Kidney epithelial cell (primary cell): Measurements from ENCODE around the gene DPH2. TPM values are rescaled to one million over a fixed set of nuclear protein-coding genes. Genes with fewer than 3 reads are reported as not detected.

Experiments
- DNase-seq: peaks from one replicate; pipeline ENCODE4 v3.0.0-alpha.2; 2010; ENCODE audit warnings: low read depth
- H3K27me3 ChIP-seq: 2 replicates; pipeline ENCODE4 v1.6.0; 2011; ENCODE audit warnings: low read length; ENCODE audit not compliant: control insufficient read depth, insufficient read depth
- H3K36me3 ChIP-seq: 2 replicates; pipeline ENCODE4 v1.5.1; 2011; ENCODE audit warnings: low read length; ENCODE audit not compliant: control insufficient read depth, insufficient read depth
- H3K4me3 ChIP-seq: 2 replicates; pipeline ENCODE4 v1.5.1; 2011; ENCODE audit warnings: low read depth, mild to moderate bottlenecking, control low read depth, low read length
- total RNA-seq: library from RNA; depleted of rRNA; stranded (reverse); fragments of >200 nt; gene quantifications from 2 replicates; pipeline ENCODE4 v1.2.3, GENCODE V29; 2015
- TF ChIP-seq, protein P1 (sequence below): IDR thresholded peaks from 2 replicates; pipeline ENCODE4 v1.5.1; 2011; ENCODE audit warnings: mild to moderate bottlenecking, moderate library complexity, low read length, control low read depth, inconsistent platforms; ENCODE audit not compliant: insufficient read depth, poor library complexity, severe bottlenecking

The DPH2 gene
- total RNA-seq, 1 donor from 2014 or later = 45.8 TPM

DNA sequence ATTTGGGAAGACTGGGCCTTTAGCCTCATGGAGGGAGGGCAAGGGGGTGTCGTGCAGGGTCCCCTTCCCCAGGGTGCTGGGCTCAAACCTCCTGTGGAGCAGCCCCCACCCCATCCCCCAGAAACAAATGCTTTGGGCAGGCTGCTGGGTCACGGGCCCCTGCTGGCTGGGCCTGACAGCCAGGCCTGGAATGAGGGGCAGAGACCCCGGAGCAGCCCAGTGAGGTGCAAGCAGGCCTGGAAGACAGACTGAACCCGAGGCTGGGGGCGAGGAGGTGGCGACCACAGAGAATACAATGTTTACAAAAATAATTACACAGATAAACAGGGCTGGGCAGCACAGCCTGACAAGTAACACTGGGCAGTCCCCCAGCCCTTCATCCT lies 26.9 kb downstream of the DPH2 start:
- H3K36me3 ChIP-seq = no peaks in the 10 kb centered on the region

DNA sequence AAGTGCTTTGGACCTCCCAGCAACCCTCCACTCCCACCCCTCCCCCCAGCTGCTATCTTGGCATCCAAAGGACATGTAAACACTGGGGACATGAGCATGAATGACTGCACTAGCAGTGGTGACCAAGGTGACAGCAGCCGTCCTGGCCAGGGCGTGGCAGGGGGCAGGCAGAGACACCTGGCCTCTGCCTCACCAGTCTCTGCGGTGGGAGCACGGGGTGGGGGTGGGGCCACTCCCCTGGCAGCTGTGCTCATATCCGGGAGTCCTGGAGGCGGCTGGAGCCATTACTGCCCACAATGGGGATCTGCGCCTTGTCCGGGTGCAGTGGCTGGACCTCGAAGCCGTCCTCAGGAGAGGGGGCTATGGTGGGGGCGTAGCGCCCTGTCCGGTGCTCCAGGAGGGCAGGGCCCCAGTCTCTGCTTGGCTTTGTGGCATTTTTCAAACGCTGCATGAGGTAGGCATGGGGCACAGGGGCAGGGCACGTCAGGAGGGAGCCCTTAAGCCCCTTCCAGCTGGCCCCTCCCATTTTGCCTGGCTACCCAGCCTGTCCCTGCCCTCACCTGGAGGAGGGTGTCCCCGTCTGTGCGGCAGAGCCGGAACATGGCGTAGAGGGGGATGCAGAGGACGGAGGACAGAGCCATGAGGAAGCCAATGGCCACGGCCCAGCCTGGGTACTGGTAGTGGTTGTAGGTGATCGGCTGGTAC lies 27.6 kb downstream of the DPH2 start:
- Histone ChIP-seq H3K27me3 (no peaks in the 10 kb centered on the region), H3K36me3 (no peaks in the 10 kb centered on the region), H3K4me3 (no peak overlapping the region)
- TF ChIP-seq, protein P1, sequence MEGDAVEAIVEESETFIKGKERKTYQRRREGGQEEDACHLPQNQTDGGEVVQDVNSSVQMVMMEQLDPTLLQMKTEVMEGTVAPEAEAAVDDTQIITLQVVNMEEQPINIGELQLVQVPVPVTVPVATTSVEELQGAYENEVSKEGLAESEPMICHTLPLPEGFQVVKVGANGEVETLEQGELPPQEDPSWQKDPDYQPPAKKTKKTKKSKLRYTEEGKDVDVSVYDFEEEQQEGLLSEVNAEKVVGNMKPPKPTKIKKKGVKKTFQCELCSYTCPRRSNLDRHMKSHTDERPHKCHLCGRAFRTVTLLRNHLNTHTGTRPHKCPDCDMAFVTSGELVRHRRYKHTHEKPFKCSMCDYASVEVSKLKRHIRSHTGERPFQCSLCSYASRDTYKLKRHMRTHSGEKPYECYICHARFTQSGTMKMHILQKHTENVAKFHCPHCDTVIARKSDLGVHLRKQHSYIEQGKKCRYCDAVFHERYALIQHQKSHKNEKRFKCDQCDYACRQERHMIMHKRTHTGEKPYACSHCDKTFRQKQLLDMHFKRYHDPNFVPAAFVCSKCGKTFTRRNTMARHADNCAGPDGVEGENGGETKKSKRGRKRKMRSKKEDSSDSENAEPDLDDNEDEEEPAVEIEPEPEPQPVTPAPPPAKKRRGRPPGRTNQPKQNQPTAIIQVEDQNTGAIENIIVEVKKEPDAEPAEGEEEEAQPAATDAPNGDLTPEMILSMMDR = no peak
- DNase-seq = no peak

More for the DNA sequence above, 26.9 kb downstream of the DPH2 start:
- DNase-seq = no peak
- TF ChIP-seq, protein P1 = no peak
- no peak overlapping the region for H3K4me3 ChIP-seq
- H3K27me3 ChIP-seq = no peaks in the 10 kb centered on the region

DNA sequence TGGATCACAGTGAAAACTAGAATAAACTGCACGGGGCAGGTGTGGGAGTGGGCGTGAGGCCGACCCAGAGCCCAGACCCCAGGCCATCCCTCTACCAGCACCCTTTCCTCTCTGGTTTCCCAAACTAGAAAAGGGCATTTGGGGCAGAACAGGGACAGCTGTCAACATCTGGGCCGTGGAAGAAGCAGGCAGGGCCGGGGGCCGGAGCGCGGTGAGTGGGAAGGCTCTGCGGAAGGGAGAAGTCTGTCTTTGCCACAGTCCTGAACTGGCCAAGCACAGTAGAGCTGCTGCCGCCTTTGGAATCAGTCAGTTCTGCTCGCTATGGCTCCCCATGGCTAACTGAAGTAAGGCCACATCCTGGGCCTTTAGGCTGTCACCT lies 28.2 kb downstream of the DPH2 start:
- no peaks in the 10 kb centered on the region for H3K36me3 ChIP-seq
- TF ChIP-seq, protein P1 = no peak
- H3K4me3 ChIP-seq = no peak overlapping the region
- DNase-seq = no peak
- no peaks in the 10 kb centered on the region for H3K27me3 ChIP-seq

DNA sequence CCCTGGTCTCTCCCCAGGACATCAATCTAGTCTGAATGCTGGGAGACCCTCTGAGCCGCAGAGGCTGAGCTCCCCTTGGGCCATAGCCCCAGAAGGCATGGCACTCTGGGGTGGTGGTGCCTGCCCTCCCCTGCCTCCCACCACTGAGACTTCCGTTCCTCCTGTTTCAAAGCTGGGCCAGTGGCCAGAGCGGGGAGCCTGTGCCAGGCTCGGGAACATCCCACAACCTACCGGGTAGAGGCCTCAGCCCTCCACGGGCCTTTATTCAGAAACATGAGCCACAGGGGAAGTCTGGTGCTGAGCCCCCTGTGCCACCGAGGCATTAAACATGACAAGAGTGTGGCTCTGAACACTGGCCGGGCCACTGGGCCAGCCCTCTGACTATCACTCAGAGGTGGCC lies 29.6 kb downstream of the DPH2 start:
- Histone ChIP-seq H3K27me3 (no peaks in the 10 kb centered on the region), H3K36me3 (no peaks in the 10 kb centered on the region), H3K4me3 (no peak overlapping the region)
- TF ChIP-seq, protein P1 = no peak
- no peak for DNase-seq

DNA sequence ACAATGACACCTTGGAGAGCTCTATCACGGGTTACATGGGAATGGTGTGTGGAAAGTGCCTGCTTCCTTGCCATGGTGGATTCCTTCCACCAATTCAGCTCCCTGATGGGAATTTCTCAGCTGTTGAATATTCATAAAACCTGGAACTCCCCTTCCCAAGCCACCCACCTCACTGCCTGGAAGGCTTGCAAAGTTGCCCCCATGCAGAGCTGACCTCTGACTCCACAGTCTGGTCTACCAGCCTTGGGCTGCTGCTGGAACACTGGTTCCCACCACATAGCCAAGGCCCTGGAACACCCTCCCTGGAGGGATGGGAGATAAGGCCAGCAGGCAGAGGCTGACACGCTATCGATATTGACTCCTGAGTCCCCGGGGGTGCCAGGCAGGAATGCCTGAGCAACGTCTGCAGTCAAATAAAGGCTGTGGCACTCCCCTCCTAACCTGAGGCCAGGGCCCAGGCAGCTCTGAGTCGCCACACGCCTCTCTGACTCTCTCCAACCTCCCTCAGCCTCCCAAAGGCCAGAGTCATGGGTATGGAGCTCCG lies 30.4 kb downstream of the DPH2 start:
- H3K27me3 ChIP-seq = no peaks in the 10 kb centered on the region
- H3K4me3 ChIP-seq = no peak overlapping the region
- TF ChIP-seq, protein P1 = no peak
- DNase-seq = no peak
- H3K36me3 ChIP-seq = no peaks in the 10 kb centered on the region

DNA sequence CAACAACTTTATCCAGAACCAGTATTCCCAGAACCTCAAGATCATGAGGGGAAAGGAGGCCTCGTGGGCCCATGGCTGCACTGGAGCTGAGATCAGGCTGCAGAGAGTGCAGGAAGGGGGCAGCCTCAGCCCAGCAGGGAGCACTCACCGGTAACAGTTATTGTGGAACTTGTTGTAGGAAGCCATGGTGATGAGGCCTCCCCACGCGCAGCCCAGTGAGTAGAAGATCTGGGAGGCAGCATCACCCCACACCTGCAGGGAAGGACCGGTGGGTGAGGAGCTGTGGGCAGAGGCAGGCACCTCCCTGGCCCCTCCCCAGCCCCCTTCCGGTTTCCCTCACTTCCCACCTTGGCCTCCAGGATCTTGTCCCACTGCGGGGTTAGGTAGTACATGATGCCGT lies 32.4 kb downstream of the DPH2 start:
- H3K4me3 ChIP-seq = no peak overlapping the region
- no peaks in the 10 kb centered on the region for H3K27me3 ChIP-seq
- no peak for DNase-seq
- TF ChIP-seq, protein P1 = no peak
- H3K36me3 ChIP-seq = no peaks in the 10 kb centered on the region
